NCI-H526 (cell line): ENCODE results near the gene IKBKG.
A peak's percentile ranks its signal among the peaks of the same experiment; 100 is the strongest.
"Not testable (repeated sequence)": the region's sequence is repeated elsewhere in the genome, so short reads cannot be mapped to it uniquely, and the experiment has no call there.

Experiments used
- DNase-seq, 2 experiments: peaks; one replicate each; lab custom pipeline; 2025; lab: John Stamatoyannopoulos, UW

The IKBKG gene, protein sequence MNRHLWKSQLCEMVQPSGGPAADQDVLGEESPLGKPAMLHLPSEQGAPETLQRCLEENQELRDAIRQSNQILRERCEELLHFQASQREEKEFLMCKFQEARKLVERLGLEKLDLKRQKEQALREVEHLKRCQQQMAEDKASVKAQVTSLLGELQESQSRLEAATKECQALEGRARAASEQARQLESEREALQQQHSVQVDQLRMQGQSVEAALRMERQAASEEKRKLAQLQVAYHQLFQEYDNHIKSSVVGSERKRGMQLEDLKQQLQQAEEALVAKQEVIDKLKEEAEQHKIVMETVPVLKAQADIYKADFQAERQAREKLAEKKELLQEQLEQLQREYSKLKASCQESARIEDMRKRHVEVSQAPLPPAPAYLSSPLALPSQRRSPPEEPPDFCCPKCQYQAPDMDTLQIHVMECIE

DNA sequence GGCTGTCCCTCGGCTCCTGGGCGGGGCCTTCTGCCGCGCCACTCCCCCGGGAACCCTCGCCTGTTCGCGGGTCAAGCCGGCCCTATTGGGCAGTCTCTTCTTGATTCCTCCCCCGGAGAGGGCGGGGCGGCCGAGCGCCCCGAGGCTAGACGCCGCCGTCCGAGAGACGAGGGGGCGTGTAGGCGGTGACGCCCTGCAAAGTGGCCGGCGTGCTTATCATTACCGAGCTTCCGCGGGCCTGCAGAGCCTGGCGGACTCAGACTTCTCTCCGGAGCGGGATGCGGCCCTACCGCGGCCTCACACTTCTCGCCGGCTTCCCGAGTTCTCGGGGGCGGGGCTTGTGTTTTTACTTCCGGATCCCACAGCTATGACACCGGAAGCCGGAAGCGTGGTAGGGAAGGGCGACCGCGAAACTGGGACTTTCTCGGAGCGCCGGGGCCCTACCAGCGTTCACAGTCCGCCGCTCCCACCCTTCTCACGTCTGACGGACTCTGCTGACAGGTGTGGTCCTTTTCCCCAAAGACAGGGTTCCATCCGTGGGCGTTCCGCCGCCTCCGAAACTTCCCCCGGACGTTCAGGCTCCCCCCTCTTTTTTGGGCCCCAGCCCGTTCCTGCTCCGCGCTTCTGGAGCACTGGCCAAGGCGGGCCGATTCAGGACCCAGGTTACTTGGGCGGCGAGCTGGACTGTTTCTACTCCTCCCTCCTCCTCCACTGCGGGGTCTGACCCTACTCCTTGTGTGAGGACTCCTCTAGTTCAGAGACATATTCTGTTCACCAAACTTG, at the start of gene IKBKG:
Gene IKBKG (plus strand): TSS at position 376 of the 783 bp plus-strand sequence. CDS start 4,383 bp downstream, outside the sequence.
- DNase-seq: peak; percentile 94 to 97

DNA sequence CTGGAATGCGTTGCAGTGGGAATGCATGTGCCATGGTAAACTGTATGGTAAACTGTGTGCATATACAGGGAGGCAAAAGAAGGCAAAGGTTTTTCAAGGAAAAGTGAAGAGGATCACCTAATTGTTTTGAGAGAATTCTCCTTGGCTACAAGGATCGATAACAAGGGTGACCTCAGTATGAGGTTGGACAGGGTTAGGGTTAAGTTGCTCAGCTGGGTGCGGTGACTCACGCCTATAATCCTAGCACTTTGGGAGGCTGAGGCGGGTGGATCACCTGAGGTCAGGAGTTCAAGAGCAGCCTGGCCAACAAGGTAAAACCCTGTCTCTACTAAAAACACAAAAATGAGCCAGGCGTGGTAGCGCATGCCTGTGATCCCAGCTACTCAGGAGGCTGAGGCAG, 46.0 kb upstream of the IKBKG start:
- not testable (repeated sequence) for DNase-seq

DNA sequence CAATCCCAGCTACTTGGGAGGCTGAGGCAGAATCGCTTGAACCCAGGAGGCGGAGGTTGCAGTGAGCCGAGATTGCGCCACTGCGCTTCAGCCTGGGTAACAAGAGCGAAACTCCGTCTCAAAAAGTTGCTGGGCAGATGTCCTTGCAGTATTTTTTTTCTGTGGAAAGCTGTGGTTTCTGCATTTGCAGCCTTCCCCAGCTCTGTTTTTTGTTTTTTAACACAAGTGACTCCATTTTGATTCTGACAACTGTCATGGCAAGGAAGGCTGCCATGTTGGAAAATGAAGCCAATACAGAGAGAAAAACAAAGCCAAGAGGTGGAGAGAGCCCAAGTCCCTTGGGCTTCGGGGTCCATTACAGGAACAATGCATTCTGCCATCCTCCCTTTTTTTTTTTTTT, 45.3 kb upstream of the IKBKG start:
- DNase-seq: no peak

DNA sequence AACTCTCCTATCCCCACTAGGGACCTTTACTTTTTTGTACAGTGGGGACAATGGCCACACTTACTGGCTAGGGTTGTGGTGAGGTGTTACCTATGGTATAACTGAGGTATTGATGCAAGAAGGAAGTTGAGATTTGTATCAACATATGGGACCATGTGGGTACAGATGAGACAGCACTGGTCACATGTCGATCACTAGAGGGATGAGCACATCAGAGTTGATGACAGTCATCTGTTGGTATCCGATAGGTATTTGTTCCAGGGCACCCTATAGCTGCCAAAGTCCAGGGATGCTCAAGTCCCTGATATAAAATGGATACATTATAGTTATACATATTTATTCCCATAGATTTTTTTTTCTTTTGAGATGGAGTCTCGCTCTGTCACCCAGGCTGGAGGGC, 44.4 kb upstream of the IKBKG start:
- no peak for DNase-seq

DNA sequence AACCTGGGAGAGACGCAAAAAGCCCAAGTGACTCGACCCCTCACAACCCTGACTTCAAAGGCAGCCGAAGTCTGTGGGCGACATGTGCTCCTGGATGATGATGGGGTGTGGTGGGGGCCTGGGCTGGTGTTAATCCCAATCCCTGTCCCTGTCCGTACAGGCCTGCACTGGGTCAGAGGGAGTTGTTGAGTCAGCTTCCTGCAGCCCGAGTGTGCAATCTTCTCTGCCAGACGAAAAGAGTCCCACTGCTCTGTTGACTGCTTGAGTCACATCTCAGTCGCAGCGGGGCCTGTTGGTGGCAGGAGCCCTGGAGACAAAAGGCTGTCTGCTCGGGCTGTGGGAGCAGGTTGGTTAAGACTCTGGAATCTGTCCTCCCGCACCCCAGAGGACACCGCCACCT, 41.7 kb upstream of the IKBKG start:
- no peak for DNase-seq

DNA sequence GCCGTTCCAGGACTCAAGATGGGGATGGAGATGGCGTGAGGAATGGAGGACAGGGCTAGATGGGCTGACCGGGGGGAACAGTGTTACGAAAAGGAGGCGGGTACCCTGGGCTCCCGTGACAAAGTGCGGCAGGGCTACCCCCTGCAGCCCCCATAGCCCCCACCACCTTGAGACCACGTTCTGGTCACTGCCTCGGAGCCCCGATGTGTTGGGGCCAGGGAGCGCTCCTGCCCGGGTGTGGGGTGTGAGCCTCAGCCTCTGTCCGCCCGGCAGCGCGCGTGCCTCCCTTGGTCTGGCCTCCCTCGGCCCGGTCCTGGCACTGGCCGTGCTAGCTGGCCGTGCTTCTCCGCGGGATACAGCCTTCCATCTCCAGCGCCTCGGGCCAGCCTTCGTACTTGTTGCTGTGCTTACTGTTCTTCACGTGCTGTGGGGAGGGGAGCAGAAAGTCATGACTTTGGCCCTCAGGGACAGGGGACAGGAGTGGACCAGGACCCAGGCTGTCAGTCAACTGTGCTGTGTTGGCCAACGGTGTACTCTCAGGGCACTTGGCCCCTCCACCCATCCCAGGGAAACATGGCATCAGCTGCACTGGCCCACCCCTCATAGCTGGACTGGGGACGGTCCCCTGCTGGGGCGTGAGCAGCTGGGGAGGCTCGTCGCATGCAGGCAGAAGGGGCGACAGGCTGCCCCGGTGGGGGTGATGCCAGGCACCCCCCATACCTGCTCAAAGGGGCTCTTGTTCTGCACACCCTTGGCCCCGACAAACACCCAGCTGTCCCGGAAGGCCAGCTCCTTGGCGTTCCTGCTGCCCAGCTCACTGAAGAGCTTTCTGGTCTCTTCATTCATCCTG, 40.7 kb upstream of the IKBKG start:
- no peak for DNase-seq

DNA sequence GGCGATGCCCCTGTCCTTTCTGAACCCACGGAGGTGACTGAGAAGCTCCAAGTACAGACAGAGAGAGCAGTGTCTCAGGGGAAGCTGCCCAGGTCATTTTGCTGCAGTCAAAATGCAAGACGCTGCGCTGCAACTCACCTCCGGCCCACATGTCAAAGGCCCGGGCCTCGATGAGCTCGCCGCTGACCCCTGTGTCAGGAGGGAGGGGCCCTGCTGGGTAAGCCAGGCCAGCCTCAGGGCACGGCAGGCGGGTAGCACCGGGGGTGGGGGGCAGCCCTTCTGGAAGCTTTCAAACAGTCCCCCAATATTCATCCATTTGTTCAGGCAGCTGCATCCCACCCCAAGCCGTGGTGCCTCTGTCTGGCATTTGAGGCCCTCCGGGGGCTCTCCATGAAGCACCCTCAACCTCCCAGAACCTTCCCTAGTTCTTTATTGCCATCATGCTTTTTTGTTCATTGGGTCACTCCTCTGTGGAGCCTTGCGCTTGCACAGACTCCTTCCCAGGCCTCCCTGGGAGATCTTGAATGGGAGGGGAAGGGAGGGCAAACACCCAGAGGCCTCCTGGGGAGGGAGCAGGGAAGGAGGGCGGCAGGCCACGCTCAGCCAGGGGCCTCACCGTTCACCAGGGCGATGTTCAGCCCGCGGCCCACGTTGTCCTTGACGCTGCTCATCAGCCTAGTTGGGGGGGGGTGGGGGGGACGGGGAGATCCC, 39.6 kb upstream of the IKBKG start:
- DNase-seq: no peak

DNA sequence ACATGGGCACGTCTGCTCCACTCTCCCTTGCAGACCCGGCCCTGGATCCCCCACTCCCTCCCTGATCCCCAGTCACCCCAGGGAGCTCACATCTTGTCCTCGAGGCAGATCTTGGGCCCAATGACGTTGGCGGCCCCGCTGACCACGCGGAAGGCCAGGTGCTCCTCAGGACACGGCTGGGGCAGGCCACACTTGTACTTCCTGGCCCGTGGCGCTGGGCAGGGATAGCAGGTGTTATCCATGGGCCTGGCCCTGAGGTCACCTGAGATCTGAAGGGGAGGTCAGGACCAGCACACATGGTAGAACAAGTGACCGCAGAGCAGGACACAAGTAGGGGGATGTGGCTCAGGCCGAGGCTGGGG, 39.1 kb upstream of the IKBKG start:
- DNase-seq: no peak

DNA sequence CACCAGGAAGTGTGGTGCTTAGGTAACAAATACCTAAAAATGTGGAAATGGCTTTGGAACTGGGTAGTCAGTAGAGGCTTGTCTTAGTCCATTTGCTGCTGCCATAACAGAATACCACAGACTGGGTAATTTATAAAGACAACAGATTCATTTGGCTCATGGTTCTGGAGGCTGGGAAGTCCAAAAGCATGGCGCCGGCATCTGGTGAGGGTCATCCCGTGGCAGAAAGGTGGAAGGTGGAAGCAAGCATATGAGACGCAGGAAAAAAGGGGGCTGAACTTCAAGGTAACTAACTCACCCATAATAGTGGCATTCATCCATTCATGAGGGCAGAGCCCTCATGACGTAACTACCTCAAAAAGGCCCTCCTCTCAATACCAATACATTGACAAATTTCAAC, 38.0 kb upstream of the IKBKG start:
- DNase-seq: no peak

DNA sequence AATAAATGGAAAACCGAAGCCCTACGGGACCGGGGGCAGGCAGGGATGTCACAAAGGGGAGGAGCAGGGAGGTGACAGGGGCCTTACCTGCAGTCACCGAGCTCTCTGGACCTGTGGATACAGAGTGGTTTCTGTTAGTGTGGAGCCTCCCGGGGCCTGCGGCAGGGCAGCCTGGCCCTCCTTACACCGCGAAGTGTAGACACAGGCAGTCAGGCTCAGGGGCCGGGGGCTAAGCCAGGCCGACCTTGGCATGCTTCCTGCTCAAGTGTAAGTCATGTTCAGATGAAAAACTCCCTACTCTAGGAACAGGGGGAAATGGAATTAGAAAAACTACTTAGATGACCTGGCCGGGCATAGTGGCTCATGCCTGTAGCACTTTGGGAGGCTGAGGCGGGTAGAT, 35.7 kb upstream of the IKBKG start:
- no peak for DNase-seq

DNA sequence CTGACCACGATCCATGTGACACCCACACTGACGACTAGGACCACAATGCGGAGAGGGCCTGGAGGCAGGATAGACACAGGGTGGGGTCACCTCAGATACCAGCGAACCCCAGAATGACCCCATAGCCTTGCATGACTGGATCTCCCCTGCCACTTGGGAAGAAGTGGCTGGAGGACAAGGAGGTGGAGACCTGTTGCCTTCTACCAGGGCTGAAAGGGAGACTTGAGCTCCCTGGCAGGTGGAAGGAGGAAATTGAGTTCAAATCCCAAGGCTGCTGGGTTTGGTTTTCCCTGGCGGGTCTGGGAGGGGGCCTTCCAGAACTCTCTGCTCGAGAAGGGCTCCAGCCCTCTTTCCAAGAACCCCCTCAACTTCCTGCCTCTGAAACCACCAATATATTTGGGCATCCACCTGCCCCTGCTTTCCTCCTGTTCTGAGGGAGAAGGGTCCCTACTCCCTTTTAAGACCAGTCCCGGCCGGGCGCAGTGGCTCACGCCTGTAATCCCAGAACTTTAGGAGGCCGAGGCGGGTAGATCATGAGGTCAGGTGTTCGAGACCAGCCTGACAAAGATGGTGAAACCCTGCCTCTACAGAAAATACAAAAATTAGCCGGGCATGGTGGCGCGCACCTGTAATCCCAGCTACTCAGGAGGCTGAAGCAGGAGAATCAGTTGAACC, 34.4 kb upstream of the IKBKG start:
- no peak for DNase-seq

DNA sequence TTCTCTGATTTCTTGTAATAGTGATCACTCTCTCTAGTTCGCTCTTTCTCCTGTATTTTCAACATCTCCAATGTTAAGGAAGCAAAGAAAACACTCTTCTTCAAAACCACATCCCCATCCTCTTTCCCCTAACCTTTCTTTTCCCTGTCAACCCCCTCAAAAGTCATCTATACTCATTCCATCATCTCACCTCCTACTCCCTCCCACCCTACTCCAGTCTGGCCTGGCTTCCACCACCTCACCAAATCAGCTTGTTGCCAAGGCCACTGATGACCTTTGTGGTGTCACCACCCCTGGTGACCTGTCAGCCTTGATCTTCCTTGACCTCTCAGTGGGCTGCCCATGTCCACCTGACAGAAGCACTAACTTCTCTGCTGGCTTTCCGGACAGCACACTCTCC, 33.7 kb upstream of the IKBKG start:
- DNase-seq: no peak

DNA sequence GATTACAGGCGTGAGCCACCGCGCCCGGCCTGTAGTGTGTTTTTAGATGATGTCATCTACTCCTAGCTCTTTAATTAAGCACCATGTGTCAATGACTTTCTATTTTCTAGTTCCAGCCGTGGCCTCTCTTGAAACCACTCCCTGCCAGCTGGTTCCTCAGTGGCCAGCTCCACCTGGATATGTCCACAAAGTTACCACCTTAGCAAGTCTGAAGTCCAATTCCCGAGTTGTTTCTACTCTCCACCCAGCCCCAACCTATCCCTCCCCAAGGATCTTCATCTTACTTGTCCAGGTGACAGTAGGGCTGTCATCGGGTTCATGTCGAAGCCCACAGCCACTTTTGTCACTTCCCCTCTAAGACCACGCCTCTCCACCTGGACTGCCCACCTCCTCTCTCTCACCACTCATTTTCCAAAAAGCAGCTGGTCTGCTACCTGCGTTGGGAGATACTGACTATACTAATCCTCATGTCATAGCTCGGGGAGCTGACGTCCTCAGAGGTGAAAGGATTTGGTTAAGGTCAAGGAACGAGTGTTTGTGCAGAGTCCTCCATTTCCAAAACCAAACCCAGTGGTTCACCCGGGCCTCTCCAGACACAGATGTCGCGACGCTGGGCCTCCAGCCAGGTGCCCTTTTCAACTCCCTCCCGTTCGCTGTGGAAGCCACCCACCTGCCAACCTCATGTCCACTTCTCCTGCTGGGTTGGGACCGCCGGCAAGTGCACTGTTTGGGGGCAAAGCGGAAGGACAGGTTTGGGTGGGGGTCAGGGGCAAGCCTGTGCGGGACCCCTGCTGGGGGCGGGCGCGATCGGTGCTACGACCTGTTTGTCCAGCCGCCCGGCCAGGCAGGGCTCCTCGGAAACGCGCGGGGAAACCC, 32.1 kb upstream of the IKBKG start:
- DNase-seq: peak in 1 of 2 experiments; percentile 16

DNA sequence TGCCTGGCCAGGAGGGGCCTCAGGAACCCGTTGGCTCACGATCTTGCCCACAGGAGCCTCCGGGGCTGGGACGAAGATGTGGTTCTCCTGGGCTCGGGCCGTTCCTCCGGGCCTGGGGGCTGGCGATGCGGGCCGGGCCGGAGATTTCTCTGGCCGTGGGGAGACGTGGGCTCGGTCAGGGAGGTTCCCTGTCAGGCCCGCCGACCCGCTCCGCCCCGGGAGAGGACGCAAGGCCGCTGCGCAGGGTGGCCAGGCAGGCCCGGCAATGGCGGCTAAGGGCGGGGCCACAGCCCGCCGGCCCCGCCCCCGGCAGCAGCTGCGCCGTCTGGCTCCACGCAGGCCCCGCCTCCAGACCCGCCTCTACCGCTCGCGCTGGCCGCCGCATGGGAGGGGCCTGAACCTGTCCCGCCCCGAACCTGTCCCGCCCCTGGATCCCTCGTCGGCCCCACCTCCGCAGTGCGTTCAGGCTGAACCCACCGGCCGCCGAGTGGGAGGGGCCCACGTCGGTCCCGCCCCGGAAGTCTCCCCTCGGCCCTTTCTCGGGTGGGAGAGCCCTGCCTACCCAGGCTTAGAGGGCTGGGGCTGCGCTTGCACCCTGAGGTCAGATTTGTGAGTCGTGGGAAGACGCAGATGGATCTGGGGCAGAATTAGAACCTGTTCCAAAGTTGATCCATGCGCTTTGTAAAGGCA, 31.3 kb upstream of the IKBKG start, which contains the start of gene FAM3A:
Gene FAM3A (minus strand): TSS at position 267 of the 690 bp plus-strand sequence. CDS start 460 bp downstream, outside the sequence.
- peak; percentile 73 to 98 for DNase-seq

DNA sequence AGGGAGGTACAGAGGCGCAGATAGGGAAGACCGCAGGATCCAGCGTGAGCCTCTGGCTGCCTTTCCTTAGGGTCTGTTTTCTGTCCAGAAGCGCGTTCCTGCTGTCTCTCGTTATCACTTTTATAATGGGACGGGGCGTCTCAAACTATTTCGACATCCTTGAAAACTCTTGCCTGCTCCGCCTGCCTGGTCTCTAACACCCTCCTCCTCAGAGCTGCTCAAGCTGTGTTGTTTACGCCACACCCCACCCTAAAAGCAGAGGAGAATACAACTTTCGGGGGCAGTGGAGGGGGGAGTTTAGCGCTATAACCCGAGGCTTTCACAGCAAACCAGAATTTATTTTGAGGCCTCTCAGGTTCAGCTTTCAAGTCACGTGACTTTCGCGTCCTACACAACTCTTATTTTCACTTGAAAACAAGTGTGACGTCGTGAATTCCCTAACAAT, 30.7 kb upstream of the IKBKG start:
- DNase-seq: no peak

DNA sequence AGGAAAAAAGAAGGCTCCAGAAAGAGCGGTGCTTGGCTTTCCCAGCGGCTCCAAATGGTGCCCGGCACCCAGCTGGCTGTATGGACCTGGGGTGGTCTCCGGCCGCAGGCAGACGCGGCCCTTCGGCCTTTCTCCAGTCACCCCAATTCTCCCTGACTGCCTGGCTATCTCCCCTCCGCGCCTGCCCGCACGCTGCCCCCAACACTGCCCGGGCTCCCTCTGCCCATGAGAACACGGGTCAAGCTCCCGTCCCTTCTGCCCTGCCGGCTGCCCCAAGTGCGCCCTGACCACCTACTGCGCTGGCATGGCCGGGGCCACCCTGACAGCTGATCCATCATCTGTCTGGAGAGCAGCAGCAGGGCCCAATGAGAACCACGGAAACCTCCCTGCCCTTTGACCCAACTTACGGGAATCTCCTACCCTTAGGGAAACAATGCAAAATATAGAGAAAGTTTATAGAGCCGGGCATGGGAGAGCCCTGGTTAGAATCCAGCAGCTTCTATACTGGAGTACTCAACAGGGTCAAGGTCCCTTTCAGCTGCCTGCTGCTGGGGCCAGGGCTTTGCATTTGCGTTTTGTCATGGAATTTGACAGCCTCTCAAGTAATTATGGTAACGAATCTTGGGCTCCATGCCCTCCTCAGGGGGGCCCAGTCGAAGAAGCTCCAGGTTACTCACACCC, 30.2 kb upstream of the IKBKG start:
- DNase-seq: peak in 1 of 2 experiments; percentile 26

DNA sequence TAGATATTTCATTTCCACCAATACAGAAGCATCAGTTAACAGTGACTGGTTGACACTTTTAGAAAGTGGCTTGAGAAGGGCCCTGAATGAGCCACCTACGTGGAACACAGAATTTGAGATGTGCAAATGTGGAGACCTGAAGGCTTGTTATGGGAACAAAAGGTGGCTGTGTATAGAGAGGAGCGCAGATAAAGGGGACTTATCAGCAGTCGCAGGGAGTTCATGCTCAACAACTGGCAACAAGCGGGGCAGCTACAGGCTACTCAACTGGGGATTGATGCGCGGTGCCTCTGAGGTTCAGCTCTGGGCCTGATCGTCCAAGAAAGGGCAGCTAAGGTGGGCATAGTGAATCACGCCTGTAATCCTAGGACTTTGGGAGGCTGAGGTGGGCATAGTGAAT, 28.0 kb upstream of the IKBKG start:
- no peak for DNase-seq

DNA sequence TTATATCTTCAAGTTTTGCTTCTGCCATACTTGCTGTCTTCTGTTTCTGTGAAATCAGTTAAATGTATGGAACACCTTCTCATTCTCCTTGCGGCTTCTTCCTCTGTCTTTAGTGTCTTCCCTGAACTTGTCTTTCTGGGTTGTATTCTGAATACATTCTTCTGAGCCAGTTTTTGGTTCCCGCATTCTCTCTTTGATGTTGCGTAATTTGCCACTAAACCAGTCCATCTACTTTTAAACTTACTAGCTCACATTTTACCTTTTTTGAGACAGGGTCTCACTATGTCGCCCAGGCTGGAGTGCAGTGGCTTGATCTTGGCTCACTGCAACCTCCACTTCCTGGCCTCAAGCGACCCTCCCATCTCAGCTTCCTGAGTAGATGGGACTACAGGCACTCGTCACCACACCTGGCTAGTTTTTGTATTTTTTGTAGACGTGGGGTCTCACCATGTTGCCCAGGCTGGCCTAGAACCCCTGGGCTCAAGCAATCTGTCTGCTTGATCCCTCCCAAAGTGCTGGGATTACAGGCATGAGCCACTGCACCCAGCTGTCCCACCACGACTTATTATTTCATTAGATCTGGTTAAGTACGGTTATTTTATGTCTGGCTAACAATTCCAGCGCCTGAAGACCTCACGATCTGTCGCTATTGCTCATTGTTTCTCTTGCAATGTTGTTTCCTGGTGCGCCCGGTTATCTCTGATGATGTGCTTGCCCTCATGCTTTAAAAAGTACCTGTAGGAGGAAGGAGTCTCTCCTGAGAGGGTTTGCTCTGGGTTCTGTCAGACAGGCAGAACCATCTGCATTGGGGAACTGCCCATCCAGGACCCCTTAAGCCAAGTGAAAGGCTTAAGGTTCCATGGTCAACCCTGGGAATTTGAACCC, 21.6 kb upstream of the IKBKG start:
- DNase-seq: no peak
